Suppressor macrophage (primary cell): ENCODE results near the gene TMC5.
"Not testable (repeated sequence)": the region's sequence is repeated elsewhere in the genome, so short reads cannot be mapped to it uniquely, and the experiment has no call there.

Experiments
- DNase-seq, 4 experiments: peaks; one replicate each; pipeline ENCODE4 v3.0.0-alpha.2; 2020 to 2022

TMC5 gene

GRCh38 chr16:19400711-19401110, 17.0 kb upstream of the TMC5 start:
- peak in 1 of 4 experiments; percentile 9 for DNase-seq

- no peak for DNase-seq
Measured at GRCh38 chr16:19406891-19407491, 10.7 kb upstream of the TMC5 start.

- no peak for DNase-seq
Measured at GRCh38 chr16:19410435-19411171, 7.1 kb upstream of the TMC5 start.

GRCh38 chr16:19411298-19411697, 6.4 kb upstream of the TMC5 start:
- no peak for DNase-seq

GRCh38 chr16:19412055-19412454, 5.6 kb upstream of the TMC5 start:
- DNase-seq: not testable (repeated sequence)

- no peak for DNase-seq
Measured at GRCh38 chr16:19415461-19415860, 2.2 kb upstream of the TMC5 start.

DNA sequence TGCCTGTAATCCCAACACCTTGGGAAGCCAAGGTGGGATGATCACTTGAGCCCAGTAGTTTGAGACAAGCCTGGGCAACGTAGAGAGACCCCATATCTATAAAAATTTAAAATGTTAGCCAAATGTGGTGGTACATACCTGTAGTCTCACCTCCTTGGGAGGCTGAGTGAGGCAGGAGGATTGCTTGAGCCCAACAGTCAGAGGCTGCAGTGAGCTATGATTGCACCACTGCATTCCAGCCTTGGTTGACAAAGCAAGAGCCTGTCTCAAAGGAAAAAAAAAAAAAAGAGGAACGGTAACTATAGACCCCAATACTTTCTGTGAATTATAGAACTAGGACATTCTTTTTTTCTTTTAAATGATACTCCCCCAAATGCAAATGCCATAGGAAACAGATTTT, 1.8 kb upstream of the TMC5 start:
- DNase-seq: no peak

GRCh38 chr16:19418200-19418599, 517 bp downstream of the TMC5 start:
- DNase-seq: no peak

DNA sequence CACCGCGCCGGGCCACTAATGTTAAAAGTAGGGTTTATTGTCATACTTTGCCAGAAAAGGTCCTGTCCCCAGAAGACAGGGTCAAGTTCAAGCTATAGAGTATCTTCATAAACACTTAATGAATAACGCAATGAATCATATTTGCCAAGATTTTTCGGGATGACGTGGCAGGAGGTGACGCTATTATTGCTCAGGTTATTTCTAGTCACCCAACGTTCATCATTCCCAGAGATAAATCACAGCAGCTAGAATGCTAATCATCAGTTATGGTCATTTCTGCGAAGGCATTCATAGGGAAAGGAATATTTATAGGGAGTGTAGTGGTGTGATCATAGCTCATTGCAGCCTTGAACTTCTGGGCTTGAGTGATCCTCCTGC, 2.0 kb downstream of the TMC5 start:
- no peak for DNase-seq

- no peak for DNase-seq
Measured at GRCh38 chr16:19424478-19424877, 6.8 kb downstream of the TMC5 start.

GRCh38 chr16:19430345-19430744, 12.7 kb downstream of the TMC5 start:
- no peak for DNase-seq

DNA sequence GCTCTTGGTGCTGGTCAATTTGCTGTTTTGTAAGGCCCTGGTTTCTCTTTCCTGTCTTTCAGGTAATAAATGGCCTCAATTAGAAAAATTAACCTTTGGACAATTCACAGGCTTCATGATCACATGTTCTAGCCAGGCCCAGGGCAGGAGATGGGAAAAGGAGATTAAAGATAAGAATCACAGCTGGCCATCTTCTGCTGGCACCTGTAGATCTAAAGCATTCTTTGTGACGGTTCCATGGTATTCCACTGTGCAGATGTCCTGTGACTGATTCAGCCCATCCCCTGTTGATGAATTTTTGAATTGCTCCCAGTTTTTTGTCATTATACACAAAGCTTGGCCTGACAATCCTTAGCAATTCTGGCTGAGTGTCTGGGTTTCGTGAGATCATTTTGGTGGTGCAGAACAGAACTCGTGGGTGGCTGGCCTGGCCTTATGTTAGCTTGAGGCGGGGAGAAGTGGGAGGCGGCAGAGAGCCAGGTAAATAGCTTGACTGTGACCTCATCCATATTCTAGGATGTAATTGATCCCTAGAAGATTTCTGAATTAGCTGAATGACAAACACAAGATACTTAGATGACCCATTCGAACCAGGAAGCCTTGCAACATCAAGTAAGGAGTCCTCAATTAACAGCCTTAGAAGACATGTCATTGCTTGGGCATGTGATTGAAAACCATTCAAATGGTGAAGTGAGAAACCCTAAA, 14.1 kb downstream of the TMC5 start:
- DNase-seq: no peak

- DNase-seq: peak; percentile 24 to 55 (median 39)
Measured at GRCh38 chr16:19432429-19432828, 14.7 kb downstream of the TMC5 start.

- DNase-seq: no peak
Measured at GRCh38 chr16:19434584-19434983, 16.9 kb downstream of the TMC5 start.

DNA sequence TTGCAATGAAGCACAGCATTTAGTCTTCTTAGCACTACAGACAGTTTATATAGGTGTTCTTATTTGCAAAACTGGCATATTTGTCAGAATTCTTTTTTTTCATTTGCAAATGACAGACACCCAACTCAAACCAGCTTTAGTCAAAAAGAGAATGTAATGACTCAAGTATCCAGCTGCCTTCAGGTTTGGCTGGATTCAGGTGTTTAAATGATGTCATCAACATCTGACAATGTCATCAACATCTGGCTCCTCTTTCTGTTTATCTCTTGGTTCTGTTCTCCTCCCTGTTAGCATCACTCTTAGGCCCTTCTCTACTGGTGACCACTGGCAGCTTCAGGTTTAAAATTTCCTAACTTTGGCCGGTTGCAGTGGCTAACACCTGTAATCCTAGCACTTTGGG, 18.9 kb downstream of the TMC5 start:
- DNase-seq: no peak

GRCh38 chr16:19437280-19437679, 19.6 kb downstream of the TMC5 start:
- DNase-seq: no peak

DNA sequence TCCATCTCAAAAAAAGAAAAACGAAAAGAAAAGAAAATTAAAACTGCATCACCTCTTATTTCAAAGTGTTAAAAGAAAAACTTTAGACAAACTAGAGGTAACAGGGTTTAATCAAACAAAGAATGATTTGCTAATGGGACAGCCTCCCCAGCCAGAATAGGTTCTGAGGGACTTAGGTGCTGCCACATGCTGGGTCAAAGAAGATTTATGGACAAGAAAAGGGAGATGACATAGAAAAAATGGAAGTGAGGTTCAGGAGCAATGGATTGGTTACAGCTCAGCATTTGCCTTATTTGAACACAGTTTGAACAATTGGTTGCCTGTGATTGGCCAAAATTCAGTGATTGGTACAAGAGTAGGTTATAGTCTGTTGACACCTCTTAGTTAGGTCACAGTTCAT, 21.1 kb downstream of the TMC5 start:
- DNase-seq: no peak

DNA sequence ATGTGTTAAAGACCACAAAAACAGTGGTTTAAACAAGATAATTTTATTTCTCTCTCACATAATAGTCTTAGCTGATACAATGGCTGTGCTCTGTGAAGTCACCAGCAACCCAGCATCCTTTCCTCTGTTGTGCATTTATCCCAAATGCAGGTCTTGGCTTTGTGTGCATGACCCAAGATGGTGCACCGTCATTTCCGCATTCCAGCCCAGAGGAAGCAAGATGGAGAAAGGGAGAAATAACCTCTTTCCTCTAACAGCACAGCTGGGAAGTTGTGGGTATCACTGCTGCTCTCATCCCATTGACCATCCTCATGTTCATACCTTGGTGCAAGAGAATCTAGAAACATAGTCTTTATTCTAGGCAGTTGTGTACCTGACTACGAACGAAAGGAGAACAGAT, 21.8 kb downstream of the TMC5 start:
- no peak for DNase-seq

GRCh38 chr16:19443659-19444058, 26.0 kb downstream of the TMC5 start:
- DNase-seq: no peak

DNA sequence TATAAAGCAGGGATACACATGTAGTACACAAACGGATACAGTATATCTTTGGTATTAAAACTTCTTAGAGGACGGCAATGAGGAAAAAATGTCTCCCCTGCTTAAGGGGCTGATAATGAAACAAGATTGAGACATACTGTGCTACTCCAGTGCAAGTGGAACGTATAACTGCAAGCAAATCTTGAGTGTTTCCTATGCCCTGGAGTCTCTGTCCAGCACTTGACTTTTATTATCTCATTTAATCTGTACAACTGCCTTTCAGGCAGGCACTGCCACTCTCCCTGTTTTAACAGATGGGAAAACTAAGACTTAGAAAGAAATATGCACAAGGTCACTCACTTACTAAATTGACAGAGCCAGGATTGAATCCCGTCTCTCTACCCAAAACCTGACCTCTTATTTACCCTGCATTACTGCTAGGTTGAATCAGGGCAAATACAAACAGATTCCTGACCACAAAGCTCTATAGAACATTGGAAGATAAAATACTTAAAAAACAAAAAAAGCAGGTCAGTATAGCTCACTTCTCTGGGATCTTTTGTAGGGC, 28.7 kb downstream of the TMC5 start:
- no peak for DNase-seq

DNA sequence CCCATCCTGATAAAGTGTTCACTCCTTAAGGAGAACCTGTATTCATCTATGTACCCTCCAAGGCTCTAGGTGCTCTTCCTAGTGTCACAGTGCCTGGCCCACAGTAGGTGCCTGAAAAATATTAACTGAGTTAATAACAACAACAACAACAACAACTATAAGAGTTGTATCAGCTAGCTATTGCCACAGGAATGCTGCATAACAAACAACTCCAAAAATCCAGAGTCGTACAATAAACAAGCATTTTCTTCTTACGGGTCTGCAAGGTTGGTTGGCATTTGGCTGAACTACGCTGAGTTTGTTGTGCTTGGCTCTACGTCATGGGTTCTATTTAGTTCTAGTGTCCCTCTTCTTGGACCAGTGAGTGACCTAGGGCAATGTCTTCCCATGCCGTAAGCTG, 29.2 kb downstream of the TMC5 start:
- no peak for DNase-seq

DNA sequence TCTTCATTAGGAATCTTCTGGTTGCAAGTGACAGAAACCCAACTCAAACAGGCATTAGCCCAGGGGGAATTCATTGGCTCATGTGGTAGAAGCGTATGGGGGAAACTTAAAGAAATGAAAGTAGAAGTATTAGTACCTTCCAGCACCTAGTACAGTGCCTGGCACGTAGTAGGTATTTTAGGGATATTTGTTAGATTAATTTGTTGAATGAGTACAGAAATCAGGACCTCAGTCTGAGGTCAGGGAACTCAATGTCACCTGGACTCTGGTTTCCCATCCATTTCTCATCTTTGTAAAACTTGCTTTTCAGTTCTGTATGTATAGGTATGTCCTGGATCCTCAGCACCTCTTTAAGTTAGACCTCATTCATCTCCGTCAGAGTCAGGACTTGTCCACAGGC, 32.5 kb downstream of the TMC5 start:
- DNase-seq: no peak

GRCh38 chr16:19458722-19459379, 41.2 kb downstream of the TMC5 start:
- DNase-seq: no peak
